ENCODE results near the gene FAAH.

GRCh38 chr1:46401964-46402626, 8.0 kb downstream of the FAAH start:
- TF ChIP-seq CTCF (IDR thresholded peaks at IDR 0.05) (no peak), POLR2AphosphoS5 (IDR thresholded peaks at IDR 0.05; ENCODE audit: low read depth, low read length) (no peak), SIN3A (IDR thresholded peaks at IDR 0.05; ENCODE audit: borderline replicate concordance, insufficient read depth, low read depth, low read length) (no peak)

All from Panc1 (cell line).